Activated CD4-positive, CD25-positive, alpha-beta regulatory T cell treated with anti-CD3 and anti-CD28 coated beads, Interleukin-2, amount 50 U/mL, for 24 hours (primary cell): ENCODE measurements around the gene KRT7.
A peak's percentile ranks its signal among the peaks of the same experiment; 100 is the strongest.
"Not testable (repeated sequence)": the region's sequence is repeated elsewhere in the genome, so short reads cannot be mapped to it uniquely, and the experiment has no call there.

Experiments
- ATAC-seq, 2 donors: fragments of 150-1000 bp; cut with Tn5 transposase; one replicate each; pipeline ENCODE4 v1.10.0; 2021; ENCODE audit warnings: mild to moderate bottlenecking in 1 of 2, moderate library complexity in 1 of 2

Gene KRT7

GRCh38 chr12:52231305-52232202 lies 1.5 kb upstream of the KRT7 start:
- no peak for ATAC-seq

GRCh38 chr12:52232203-52232673 lies 805 bp upstream of the KRT7 start:
- ATAC-seq: no peak

GRCh38 chr12:52233462-52234207 lies 592 bp downstream of the KRT7 start:
- ATAC-seq: no peak

- no peak for ATAC-seq
Measured at GRCh38 chr12:52234223-52234810, 1.3 kb downstream of the KRT7 start.

GRCh38 chr12:52235001-52235764 lies 2.1 kb downstream of the KRT7 start:
- no peak for ATAC-seq

- peak in 1 of 2 donors; percentile 21 for ATAC-seq
Measured at GRCh38 chr12:52235822-52236361, 2.8 kb downstream of the KRT7 start.

GRCh38 chr12:52236386-52237050 lies 3.5 kb downstream of the KRT7 start:
- no peak for ATAC-seq

- no peak for ATAC-seq
Measured at GRCh38 chr12:52238207-52238840, 5.3 kb downstream of the KRT7 start.

GRCh38 chr12:52238916-52239646 lies 6.0 kb downstream of the KRT7 start:
- ATAC-seq: no peak

GRCh38 chr12:52239767-52240166 lies 6.7 kb downstream of the KRT7 start:
- ATAC-seq: no peak

GRCh38 chr12:52240247-52240646 lies 7.2 kb downstream of the KRT7 start:
- ATAC-seq: not testable (repeated sequence)

- no peak for ATAC-seq
Measured at GRCh38 chr12:52241205-52241842, 8.3 kb downstream of the KRT7 start.

- ATAC-seq: no peak
Measured at GRCh38 chr12:52242442-52243258, 9.6 kb downstream of the KRT7 start.

- no peak for ATAC-seq
Measured at GRCh38 chr12:52243259-52243855, 10.3 kb downstream of the KRT7 start.

- ATAC-seq: peak; percentile 80 to 92
Measured at GRCh38 chr12:52243856-52244614, 11.0 kb downstream of the KRT7 start.

GRCh38 chr12:52244615-52244994 lies 11.6 kb downstream of the KRT7 start:
- ATAC-seq: no peak

- no peak for ATAC-seq
Measured at GRCh38 chr12:52245259-52245961, 12.4 kb downstream of the KRT7 start.
